ENCODE results near the gene ARHGAP20.
"Not testable (repeated sequence)": the region's sequence is repeated elsewhere in the genome, so short reads cannot be mapped to it uniquely, and the experiment has no call there.

Gene ARHGAP20

DNA sequence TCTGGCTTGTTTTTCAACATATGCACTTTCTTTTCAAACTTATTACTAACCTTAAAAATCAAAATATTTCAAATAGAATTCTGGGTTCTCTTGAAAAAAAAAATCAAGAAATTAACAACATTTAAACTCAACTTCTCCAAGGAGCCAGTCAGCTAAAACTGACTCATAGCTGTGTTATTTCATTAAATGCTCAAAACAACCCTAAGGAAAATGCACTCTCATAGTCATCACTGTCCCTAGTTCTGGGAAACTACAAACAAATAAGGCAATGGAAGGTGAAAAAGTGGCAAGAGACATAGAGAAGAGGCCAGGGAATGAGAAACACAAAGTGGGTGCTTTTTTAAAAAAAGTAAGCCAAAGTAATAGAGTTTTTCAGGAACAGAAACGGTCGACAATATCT lies 4.1 kb upstream of the ARHGAP20 start:
- DNase-seq = no peak

DNA sequence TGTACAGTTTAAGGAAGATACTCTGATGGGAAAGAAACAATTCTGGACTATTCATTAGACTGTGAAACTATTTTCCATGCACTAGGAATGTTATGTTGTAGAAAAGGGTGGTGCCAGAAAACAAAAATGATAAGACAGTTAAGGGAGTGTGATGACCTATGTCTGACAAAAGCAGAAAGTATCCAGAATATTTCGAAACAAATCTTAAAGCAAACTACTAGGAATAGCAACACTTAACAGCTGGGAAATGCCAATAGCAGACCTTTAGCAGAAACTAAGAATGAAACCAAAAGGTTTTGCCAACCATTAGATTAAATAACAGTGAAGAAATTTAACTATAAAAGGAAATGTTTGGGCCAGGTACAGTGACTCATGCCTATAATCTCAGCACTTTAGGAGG lies 3.3 kb upstream of the ARHGAP20 start:
- no peak for DNase-seq

DNA sequence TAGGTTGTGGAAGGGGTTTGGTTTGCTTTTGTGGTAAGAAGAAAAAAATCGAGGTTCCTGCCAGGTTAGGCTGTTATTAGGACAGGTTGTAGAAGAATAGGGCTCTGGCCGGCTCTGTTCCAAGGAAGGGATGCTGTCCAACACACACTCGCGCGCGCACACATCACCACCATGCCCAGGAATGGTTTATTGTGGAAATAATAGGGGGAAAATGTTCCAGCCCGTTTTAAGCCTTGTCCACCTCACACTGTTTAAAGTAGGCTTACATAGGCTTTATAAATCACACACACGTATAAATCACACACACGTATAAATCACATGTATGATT lies 1.2 kb upstream of the ARHGAP20 start:
- no peak for DNase-seq

DNA sequence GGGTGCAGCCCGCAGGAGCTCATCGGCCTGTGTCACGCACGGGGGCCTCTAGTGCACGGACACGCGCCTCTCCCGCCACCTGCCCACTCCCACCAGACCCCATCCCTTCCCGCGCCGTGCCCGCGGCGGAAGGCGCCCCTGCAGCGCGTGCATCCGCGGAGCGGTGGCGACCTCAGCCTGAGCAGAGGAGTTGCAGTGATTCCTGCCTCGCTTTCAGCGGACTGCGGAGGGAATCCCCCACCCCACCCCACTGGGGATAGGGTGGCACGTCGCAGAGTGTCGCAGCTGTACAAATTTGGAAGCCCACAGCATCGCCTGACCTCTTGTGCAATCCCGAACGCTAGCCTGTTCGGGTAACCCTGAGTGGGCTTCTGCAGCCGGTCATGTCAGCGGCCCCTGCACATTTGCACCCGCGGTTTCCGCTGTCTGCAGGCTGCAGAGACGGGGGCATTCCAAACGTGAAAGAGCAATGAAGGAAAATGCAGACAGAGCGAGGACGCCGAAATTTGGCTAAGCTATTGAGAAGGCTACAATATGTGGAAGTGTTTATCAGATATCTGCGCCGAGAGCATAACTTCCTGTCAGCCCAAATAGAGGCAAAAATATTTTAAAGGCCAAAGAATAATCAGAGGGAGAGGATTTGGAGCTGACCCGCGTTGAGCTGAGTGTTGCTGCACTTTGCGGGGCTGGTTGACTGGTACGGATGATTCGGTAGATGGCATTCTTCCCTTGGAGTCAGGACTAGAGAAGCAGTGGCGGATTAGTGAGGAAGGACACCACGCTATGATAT lies 617 bp upstream of the ARHGAP20 start:
- DNase-seq = no peak

DNA sequence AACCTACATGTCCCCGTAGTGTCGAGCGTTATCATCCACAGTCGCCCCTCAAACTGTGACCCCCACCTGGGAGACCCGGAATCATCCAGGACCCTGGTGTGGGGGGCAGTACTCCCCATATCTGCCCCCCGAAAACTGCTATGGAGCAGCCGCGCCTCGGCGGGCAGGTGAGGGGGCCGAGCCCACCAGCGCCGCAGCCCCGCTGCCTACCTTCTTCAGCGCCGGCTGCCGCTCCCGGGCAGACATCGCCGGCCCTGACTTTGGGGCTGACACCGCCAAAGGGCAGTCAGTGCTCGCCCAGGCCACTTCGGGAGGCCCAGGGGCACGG lies 825 bp downstream of the ARHGAP20 start:
- DNase-seq = no peak

DNA sequence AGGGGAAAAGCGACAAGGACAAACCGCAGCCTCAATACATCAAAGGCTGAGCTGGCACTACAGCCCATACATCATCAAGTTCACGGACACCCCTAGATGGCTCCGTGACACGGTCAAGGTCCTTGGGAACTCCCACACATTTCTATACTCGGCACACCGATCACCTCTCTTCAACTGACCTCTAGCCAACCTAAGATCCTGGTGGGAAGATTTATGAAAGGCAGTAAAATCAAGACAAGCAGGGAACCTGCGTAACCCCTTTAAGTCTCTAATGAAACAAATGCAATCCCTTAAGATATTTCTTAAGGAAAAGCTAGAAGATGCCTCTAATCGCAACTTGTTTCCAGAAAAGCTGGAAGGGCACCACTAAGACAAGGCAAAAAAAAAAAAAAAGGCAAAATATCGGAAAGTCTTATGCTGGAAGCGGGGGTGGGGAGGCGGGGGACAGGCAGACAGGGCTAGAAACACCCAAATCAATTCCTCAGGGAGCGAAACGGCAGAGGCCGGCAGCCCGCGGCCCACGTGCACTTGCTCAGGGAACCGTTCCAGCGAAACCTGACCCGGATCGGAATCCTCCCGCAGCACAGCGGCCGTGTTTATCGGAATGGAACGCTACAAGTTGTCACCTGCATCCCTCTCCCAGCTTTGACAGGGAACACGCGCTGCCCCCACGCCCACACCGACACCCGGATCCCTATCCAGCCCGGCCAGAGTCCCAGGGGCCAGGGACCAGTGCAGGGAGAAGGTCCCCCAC lies 1.4 kb downstream of the ARHGAP20 start:
- no peak for DNase-seq

- DNase-seq = no peak
These were observed 7.9 kb downstream of the ARHGAP20 start for GRCh38 chr11:110704210-110704864.

- DNase-seq = no peak
These were observed 20.3 kb downstream of the ARHGAP20 start for GRCh38 chr11:110691926-110692325.

DNA sequence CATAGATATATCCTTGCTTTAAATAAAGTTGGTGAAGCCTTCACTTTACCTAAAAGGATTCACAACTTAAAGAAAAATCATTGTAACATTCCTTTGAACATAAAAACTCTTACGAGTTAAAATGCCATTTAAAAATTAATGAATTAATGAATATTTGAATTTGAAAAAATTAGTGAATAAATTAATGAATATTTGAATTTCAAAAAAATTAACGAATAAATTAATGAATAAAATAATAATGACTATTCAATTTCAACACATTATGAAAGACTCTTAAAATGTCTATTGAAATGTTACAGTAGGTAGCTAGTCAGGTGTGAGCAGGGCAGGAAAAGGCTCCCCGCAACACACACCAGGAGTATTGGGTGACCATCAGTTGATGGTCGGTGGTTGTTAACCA lies 22.9 kb downstream of the ARHGAP20 start:
- no peak for DNase-seq

GRCh38 chr11:110679323-110679975 lies 32.8 kb downstream of the ARHGAP20 start:
- no peak for DNase-seq

DNA sequence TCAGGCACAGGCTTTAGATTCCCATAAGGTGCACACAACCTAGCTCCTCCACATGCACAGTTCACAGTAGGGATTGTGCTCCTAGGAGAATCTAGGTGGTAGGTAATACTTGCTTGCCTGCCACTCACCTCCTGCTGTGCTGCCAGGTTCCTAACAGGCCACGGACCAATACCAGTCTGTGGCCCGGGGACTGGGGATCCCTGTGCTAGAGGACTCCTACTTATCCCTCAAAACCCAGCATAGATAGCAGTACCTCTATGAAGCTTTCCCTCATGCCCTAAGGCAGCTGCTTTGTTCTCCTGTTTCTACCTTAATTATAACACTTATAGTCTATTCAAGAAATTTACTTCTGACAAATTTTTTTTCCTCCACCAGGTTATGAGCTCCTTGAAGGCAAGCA lies 36.7 kb downstream of the ARHGAP20 start:
- no peak for DNase-seq

- DNase-seq = no peak
These were observed 46.4 kb downstream of the ARHGAP20 start for GRCh38 chr11:110665689-110666465.

- DNase-seq = no peak
These were observed 56.3 kb downstream of the ARHGAP20 start for GRCh38 chr11:110655967-110656366.

DNA sequence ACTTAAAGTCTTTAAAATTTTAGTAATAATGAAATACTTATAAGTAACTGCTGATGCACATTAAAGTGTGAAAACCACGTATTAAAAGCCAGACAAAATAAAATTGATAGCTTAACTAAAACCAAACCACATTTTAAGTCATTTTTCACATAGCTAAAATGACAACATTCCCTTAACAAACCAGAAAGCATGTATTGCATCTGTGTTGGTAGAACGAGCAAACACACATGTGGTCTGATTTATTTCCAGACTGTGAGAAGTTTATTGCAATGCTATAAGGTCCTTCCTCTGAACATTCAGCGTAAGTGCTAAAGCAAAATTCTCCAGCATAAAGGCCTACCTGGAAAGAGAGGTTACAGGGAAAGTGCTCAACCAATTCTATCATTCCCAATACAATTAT lies 57.8 kb downstream of the ARHGAP20 start:
- DNase-seq = no peak

- DNase-seq = no peak
These were observed 67.0 kb downstream of the ARHGAP20 start for GRCh38 chr11:110645253-110645652.

- no peak for DNase-seq
These were observed 77.9 kb downstream of the ARHGAP20 start for GRCh38 chr11:110634370-110634769.

DNA sequence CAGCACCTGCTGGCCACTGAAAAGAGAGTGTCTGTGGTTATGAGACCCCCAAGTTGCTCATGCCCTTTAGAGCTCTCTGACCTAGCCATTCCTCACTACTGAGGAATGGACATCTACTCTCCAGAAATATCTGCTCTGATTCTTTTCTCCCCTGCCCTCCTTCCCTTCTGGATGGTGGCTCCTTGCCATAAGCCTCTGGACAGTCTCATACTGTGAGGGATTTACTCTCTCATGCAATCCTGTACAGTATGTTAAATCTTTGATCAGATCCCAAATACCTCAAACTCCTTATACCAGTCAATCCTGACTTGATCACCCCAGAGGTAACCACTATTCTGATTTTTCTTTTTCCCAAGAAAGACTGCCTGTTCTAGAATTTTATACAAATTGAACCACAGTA lies 80.7 kb downstream of the ARHGAP20 start:
- no peak for DNase-seq

DNA sequence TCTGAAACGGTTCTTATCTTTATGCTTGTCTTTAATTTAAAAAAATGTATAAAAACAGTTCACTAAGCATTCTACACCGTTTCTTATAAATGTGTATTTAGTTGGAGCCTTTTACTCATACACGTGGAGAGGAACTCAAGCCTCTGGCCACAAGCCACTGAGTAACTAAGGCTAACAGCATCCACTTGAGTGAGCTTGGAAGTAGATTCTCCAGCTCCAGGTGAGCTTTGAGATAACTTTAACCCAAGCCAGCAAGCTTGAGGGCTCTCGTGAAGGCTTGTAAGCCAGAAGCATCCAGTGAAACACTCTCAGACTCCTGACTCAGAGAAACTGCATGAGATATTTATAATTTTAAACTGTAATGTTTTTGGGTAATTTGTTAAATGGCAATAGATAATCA lies 82.6 kb downstream of the ARHGAP20 start:
- no peak for DNase-seq

DNA sequence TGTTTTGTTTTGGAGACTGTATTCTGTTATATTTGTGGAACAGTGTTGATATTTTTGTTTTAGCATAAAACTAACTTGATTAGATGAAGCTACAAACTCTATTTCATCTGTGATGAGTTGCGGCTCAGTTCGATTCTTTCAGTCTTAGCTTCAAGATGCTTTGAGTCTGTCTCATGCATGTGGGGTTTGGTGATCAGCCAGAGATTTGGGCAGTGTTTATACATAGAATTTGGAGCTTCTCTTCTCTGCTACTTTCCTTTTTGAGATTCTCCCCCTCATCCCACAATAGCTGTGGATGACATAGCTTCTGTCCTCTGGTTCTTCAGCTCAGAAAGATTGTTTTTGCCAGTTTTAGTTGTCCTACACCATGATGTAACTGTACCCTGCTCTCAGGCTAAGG lies 90.4 kb downstream of the ARHGAP20 start:
- DNase-seq = no peak

- not testable (repeated sequence) for DNase-seq
These were observed 92.9 kb downstream of the ARHGAP20 start for GRCh38 chr11:110619366-110619765.

DNA sequence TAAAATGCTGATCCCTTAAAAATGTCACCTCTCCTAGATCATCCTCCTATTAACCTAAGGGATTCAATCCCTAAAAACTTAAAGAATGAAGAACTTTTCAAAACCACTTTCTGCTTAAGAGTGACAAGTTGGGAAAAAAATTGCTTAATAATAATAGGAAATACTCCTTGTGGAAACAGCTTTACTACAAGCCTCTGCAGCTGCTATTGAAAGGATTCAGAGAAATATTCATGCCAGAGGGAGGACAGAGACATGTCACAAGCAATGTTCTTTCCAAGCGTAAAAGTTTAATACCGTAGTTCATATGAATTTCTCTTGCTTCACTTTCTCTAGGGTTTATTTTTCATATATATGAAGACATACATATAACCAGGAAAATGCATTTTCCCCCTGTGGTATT lies 98.2 kb downstream of the ARHGAP20 start:
- DNase-seq = no peak

DNA sequence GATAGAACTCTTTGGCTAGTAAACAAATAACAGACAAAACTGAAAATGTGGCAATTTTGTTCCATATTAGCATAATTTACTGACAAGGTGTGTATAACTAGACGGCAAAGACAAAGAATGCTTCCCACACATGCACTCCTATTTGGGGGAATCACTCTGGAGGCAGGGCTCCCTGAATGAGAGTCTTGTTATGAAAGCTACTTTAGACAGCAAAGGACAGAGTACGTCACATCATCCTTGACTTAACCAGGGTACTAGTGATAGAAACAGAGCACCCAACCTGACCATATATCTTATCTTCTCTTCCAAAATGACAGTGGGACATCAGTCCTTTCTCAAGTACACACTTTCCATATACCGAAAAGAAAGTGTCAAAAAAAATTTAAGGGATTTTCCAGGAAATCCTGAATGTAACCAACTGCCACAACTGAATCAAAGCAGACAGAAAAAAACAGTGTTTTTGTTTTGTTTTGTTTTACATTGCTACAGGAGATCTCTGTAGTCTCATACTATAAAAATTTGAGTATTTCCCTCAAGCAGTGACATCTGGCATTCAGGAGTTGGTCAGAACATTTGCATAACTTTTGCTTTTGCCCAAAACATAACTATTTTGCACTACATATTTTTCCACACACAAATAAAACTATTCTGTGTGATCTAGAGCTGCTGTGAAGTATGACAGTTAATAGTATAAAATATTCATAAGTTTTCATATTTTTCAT lies 98.9 kb downstream of the ARHGAP20 start:
- DNase-seq = no peak

Measured in NCI-H1048 (cell line).